ENCODE results near the gene ACTR5. TPM values are rescaled to one million over a fixed set of nuclear protein-coding genes. Genes with fewer than 3 reads are reported as not detected.

ACTR5 gene
- polyA plus RNA-seq, 2 donors = 5.2 to 6.3 TPM

Other genes starting within 250 kb of the ACTR5 start
- not detected for gene ADIG, start 167.3 kb upstream of the ACTR5 start, polyA plus RNA-seq
- gene ARHGAP40, start 146.7 kb upstream of the ACTR5 start, polyA plus RNA-seq = 10 to 100 TPM; 27.9 to 53.3 TPM
- not detected for gene SLC32A1, start 24.0 kb upstream of the ACTR5 start, polyA plus RNA-seq
- gene PPP1R16B, start 57.2 kb downstream of the ACTR5 start, polyA plus RNA-seq = 1 to 10 TPM; 1.0 to 1.5 TPM
- gene FAM83D, start 178.0 kb downstream of the ACTR5 start, polyA plus RNA-seq = 10 to 100 TPM; 32.6 to 62.0 TPM
- 1 to 10 TPM; 6.5 to 9.6 TPM for gene DHX35, start 213.9 kb downstream of the ACTR5 start, polyA plus RNA-seq

All from esophagus (tissue), 2 donors.